GM21423 (cell line): ENCODE measurements around the gene PKP1.

Experiments
- ATAC-seq: cut with Tn5 transposase; IDR thresholded peaks from one replicate; pipeline ENCODE4 v1.9.1; 2021; ENCODE audit warnings: mild to moderate bottlenecking, moderate library complexity; ENCODE audit not compliant: unreplicated experiment

Gene PKP1

DNA sequence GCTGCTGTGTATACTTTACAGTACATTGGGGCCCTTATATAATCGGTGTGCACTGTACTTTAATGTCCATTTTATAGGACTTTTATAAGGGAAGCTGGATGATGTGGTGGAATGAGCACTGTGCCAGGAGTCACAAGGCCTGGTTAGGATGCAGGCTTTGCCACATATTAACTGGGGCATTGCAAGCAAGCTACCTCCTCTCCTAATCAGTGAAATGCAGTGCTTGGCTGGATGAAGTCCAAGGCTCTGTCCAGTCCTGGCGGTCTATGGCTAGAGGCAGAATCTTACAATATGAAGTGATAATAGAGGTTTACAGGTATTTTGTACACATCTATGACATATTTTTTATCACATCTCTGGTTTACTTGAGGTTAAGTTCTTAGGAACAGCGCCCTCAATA is 1.7 kb upstream of the PKP1 start:
- no peak for ATAC-seq

GRCh38 chr1:201282216-201282615 is 1.1 kb upstream of the PKP1 start:
- ATAC-seq: no peak

GRCh38 chr1:201283836-201284553 is 689 bp downstream of the PKP1 start:
- no peak for ATAC-seq

GRCh38 chr1:201284636-201285035 is 1.3 kb downstream of the PKP1 start:
- no peak for ATAC-seq

- no peak for ATAC-seq
Measured at GRCh38 chr1:201285846-201286245, 2.5 kb downstream of the PKP1 start.

DNA sequence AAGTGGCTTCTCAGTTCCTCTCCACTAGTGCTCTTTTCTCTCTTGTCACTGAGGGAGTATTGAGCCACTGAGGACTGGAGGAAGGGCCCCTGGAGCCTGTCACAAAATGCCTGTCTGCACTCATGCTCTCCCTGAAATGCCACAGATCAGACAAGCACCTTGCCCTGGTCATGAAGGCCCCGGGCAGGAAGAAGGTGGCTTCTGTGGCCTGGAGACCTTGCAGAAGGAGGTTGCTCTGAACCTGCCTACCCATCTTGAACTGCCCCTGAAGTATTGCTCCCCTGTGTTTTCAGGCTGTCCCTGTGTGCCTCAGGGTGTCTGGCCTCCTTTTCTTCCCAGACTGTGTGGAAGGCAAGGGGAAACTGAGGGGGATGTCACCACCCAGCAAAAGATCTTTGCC is 3.1 kb downstream of the PKP1 start:
- ATAC-seq: no peak

- ATAC-seq: no peak
Measured at GRCh38 chr1:201288007-201288406, 4.7 kb downstream of the PKP1 start.

- no peak for ATAC-seq
Measured at GRCh38 chr1:201288765-201289164, 5.5 kb downstream of the PKP1 start.

- no peak for ATAC-seq
Measured at GRCh38 chr1:201290551-201290950, 7.2 kb downstream of the PKP1 start.

DNA sequence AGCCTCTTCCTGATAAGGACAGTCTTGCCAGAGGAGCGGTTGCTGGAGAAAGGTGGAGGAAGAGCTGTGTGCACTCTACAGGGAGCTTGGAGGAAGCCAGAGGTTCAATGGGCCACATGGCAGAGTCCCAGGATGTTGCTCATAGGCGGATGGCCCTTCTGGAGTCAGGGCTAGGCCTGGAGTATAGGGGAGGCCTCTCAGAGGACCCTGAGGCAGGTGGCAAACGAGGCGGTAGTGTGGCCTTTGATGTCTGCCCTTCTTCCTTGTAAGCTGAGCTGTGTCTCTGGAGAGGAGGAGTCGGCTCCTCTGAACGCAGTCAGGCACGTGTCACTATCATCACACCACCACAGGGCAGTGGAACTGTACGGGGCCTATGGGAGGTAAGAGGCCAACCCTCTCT is 8.6 kb downstream of the PKP1 start:
- ATAC-seq: no peak

DNA sequence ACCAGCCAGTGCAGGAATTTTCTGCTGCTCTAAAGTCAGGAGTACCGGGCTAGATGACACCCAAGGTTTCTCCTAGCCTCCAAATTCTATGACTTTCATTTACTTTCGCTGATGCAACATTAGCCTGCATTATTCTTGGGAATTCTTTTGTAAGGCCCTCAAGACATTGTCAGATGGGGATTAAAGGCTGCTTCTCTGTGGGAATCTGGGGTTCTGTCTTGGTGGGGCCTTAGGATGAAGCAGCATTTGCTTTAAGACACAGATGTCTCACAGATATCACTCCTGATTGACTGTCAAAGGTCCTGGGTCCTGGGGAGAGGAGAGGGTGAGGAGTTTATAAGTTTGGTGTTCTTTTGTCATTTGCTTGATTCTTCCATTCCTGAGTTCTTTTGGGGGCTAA is 11.6 kb downstream of the PKP1 start:
- no peak for ATAC-seq

GRCh38 chr1:201295346-201295745 is 12.0 kb downstream of the PKP1 start:
- ATAC-seq: no peak

- no peak for ATAC-seq
Measured at GRCh38 chr1:201295861-201296260, 12.6 kb downstream of the PKP1 start.

GRCh38 chr1:201296352-201296751 is 13.0 kb downstream of the PKP1 start:
- ATAC-seq: no peak

GRCh38 chr1:201298396-201299381 is 15.4 kb downstream of the PKP1 start:
- no peak for ATAC-seq

- ATAC-seq: no peak
Measured at GRCh38 chr1:201299968-201300367, 16.7 kb downstream of the PKP1 start.

GRCh38 chr1:201300641-201301040 is 17.3 kb downstream of the PKP1 start:
- no peak for ATAC-seq

DNA sequence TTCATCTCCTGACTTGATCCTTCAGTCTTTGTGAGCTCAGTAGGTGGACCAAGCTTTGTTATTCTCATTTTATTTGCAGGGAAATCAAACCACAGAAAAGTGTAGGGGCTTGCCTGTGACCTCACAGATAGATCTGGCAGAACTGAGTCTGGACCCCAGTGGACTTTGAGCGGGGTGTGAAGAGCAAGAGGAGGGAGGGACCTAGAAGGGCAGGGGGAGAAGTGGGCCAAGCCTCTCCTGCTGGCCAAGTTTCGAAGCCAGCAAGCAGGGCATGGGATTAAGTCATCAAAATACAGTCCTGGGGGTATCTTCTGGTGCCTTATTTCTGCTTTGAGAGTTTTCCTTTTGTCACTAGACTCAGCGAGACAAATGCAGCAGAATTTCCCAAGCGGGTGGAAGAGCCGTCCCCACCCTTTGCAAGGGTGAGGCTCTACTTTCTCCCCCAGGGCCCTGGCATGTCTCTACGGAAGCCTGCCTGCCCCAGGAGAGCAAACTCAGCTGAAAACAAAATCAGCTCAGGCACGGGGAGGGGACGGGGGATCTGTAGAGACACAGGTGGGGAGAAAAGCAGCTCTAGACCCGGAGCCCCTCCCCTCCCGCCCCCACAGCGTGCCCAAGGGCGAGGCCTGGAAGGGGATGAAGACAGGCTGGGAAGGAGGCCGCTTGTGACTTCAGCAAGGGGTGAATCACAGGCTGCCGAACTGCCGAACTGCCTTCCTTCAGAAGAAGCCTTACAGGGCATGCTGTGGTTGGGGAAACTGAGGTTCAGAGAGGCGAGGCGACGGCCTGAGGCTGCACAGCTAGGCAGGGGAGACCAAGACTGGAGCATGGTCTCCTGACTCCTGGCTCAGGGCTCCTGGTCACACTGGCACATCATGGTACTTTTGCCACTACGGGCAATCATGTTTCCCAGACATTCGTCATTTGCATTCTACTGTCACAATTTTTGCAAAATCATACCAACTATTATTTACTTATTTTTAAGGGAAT is 19.2 kb downstream of the PKP1 start:
- no peak for ATAC-seq

DNA sequence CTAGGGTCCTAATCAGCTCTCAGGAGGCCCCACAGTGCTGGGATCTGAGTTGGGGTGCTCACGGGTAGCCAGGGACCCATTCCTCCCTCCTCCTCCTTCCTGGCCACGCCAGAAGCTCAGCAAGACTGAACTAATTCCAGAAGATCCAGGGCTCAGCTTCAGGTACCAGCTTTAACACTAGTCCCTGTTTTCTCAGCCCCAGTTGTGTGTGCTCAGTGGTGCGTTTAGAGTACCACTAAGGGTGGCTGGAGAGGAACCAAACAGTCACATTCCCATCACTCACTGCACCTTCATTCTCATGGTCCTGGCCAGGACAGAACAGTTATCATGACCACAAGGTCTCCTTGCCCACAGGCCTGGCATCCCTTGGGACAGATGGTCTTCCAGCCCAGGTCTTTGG is 20.8 kb downstream of the PKP1 start:
- no peak for ATAC-seq

DNA sequence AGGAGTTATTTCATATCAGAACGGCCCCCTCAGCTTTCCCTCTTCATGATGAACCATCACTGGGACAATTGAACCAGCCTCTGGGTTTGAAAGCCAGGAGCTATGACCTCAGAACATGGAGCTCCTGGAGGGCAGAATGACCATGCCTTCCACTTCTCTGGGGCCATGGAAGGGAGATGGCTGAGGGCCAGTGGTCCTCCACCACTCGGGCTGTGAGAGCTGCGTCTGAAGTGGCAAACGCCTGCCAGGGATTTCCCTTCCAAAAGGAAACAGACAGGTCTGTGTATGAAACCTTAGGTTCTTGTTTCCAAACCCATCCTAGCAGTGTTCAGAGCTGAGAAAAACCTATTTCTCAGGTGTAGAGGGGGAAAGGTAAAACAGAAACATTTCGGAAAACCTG is 22.5 kb downstream of the PKP1 start:
- ATAC-seq: no peak

DNA sequence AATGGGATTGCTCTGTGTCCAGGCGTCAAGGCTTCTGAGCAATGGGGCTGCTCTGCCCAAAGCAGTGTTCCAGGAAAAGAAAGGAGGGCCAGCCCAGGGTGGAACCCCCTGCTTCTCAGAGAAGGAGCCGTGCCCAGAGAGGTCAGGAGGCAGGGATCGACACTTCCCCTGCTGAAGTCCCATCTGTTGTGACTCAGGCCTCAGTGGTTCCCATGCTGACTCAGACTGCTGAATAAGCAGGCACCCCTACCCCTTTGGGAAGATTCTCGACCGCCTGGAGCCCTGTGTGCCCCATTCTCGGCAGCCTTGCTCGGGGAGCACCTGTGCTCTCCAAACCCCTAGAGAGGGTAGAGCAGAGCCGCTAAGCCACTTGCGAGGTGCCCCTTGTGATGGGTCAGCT is 23.9 kb downstream of the PKP1 start:
- ATAC-seq: no peak
